Right kidney (tissue), 9 donors: ENCODE data around the gene ANKRD1.
A peak's percentile ranks its signal among the peaks of the same experiment; 100 is the strongest.
"Not testable (repeated sequence)": the region's sequence is repeated elsewhere in the genome, so short reads cannot be mapped to it uniquely, and the experiment has no call there.

Experiments
- DNase-seq: peaks from one replicate; pipeline ENCODE4 v3.0.0-alpha.2; 2016
- long read RNA-seq, 8 donors: transcript quantifications; one replicate each; lab custom pipeline, GENCODE V29; 2026

Gene ANKRD1
- long read RNA-seq, donor 1: 0 reads
- long read RNA-seq, donor 2: 0 reads
- long read RNA-seq, donor 3: 0 reads
- long read RNA-seq, donor 4: 0 reads
- long read RNA-seq, donor 5: 0 reads
- long read RNA-seq, donor 6: 0 reads
- long read RNA-seq, donor 7: 0 reads
- long read RNA-seq, donor 8: 0 reads

DNA sequence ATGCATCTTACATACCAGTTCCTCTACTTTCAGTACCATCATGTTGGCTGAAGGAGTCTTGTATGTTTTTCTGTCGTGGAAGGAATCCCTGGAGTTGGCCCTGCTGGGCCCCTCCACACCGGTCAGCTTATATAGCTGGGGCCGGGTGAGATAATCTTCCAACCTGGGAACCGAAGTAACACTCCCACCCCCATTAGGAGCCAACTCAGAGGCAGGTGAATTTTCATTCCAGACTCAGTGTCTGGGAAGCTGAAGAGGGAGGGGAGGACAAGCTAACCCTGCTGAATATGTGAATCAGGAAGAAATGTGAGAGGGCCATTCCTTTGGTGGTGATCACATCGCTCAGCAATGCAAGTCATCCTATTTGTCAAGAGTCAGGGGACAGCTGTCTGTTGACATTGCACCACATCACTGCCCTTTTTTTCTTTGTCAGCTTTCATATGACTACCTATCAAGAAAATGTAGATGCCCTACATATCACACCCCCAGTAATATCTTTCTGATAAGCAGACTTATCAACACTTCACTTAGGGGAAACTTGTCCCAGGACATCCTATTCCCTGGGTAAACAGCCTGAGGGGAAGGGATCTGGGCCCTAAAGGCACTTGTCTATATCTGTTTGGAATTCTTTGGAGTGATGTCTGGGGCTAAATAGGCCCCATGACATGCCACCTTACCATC, at the start of gene ANKRD1:
Gene ANKRD1 (minus strand): TSS at position 102 of the 681 bp plus-strand sequence. CDS start 60 bp downstream, at position 42.
- peak; percentile 8 for DNase-seq

DNA sequence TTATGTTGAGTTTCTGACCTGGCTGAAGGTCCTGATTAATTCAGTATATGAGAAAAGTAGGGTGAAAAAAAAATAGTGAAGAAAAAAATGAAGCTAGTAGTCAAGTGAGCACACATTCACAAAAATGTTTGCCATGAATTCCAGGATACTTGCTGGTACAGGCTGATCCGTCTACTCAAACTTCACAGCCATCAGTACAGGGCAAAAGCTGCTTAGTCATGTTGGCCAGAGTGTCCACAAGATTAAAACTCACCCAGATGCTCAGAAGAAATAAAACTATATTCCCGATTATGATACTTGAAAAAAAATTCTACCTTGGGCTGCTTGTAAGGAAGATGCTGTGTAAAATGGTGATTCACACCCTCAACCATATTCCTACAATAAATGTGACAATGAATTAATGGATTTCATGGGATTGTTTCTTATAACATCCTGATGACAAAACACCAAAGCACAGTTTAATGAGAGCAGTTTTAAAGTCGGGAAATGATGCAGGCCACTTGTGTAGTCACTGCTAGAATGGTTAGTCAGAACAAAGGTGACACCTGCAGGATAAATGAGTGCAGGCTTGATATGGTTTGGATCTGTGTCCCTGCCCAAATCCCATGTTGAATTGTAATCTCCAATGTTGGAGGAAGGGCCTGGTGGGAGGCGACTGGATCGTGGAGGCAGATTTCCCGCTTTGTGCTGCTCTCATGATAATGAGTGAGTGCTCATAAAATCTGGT, 49.2 kb upstream of the ANKRD1 start:
- DNase-seq: no peak

DNA sequence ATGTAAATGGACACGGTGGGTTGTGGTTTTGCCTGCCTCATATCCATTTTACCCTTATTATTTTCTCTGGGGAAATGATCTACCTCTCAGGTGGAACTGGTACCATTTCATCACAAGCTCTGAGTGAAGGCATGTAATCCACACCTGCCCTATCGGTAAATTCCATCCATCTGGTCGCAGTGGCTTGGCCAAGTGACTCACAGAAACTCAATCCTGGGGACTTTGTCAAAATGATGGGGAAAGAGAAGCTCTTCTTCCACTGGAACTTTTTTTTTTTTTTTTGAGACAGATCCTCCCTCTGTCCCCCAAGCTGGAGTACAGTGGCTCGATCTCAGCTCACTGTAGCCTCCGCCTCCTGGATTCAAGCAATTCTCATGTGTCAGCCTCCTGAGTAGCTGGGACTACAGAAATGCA, 48.2 kb upstream of the ANKRD1 start:
- no peak for DNase-seq

DNA sequence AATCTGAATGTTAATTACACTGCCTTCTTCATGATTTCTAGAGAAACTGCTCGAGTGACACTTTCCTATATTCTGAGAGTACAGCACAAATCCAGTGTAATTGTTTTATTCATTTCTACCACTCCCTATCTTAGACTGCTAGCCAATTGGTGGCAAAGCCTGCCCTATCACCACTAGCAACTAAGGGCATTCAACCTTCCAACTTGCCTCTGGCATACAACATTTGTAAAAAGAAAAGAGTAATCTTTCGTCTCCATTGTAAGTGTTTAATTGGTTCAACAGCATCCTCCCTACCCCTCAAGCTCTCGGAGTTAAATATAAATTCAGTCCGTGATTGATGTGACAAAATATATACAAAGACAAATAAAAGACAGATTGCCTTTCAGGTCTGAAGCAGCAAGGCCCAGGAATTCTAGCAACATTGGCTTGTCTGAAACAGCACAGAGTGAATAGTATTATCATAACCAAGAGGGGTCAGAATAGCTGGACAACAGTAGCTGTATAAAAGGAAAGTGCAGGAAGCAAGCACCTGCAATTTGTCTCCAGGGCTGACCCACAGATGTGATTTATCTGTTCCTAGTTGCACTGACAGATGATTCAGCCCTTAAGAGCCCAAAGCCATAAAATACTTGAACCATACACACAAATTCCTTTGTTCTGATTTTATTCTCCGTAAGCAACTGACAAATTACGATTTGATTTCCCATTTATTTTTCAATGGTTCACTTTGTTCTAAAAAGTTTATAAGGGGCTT, 47.6 kb upstream of the ANKRD1 start:
- DNase-seq: no peak

DNA sequence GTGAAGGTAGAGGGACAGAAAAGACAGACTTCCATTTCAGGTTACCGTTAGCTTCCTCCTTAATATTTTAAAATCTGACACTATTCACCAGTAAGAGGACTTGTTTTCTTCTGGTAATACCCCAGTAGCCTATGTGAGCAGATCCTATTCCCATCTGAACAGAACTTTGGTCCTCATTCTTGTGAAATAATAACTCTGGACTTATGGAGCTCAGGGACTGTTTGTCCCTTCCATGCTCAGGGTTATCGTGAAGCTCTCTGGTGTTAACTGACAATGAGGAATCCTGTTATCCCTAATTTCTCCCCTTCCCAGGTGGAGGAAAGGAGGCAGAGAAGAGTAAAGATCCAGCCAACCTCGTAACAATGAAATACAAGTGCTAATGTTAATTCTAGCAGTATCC, 47.0 kb upstream of the ANKRD1 start:
- no peak for DNase-seq

DNA sequence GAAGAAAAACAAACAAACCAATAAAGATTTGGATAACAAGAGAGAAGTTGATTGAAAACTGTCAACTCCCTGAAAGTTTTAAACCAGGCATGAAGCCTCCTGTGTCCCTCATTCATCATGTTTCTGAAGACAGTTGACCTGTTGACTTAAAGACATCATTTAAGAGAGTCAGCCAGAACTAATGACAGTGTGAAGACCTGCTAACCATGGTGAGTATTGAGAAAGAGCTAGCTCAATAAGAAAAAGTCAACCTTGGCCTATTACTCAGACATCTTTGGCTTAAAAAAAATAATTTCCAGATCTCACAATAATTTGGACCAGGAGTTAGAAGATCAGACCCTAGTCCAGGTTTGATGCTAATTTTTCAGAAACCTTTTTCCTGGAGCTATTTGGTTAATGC, 45.3 kb upstream of the ANKRD1 start:
- DNase-seq: no peak

DNA sequence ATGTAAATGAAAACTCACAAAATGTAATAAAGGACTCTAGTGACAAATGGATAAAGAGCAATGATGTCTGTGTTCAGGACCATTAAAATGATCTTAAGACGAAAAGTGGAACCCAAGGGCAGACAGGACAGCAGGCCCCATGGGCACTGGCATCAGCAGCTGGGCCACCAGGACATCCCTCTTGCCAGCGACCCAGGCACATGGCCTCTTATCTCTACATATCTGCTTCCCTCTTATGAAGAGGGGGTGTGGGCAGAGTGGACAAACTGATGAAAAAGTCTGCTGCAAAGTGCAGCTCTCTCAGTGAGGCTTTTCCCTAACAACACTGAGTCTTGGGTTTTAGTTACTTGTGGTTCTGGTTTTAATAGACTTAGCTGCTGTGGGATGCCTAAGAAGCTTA, 44.8 kb upstream of the ANKRD1 start:
- no peak for DNase-seq

DNA sequence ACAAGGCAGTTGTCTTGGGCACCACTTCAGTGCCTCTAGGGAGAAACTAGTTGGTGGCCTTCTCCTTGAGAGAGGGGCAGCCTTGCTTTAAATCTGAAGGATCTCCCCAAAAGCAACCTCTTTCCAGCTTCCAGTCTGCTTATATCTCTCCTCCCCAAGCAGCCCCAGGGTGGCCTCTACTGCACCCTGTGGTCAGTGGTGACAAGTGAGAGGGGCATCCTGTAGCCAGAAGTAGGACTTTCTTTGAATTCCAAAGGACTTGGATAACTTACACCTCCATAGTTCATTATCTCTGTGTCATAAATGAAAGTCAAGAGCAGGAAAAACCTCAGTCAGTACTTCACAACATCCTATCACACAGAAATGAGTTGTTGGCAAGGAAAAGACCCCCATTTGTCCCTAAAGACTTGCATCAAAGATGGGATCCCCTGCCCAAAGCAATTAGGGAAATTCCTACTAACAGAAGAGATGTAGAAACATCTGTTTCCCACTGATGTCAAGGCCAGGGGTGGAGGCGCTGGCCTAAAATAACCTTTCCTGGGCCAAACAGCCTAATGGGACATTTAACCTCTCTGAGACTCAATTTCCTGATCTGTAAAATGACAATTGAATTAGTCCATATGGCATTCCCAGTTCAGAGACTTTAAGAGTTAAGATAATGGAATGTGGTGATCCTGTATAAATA, 44.0 kb upstream of the ANKRD1 start:
- DNase-seq: no peak

DNA sequence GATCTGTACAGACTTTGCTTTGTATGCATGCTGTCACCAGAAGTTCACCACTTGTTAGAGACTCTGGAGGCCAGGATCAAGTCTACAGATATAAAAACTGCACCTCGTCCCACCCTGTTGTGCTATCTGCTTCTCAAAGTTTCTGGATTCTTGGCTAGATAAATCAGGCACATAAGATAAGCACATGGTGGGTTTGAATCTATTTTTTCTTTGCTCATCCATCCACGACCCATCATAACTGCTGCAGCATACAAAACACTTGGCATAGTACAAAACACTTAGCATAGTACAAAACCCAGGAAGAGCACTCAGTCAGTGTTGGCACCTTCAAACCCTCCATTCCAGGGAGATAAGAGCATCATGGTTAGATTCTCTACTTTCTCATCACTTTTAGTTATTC, 42.4 kb upstream of the ANKRD1 start:
- no peak for DNase-seq

DNA sequence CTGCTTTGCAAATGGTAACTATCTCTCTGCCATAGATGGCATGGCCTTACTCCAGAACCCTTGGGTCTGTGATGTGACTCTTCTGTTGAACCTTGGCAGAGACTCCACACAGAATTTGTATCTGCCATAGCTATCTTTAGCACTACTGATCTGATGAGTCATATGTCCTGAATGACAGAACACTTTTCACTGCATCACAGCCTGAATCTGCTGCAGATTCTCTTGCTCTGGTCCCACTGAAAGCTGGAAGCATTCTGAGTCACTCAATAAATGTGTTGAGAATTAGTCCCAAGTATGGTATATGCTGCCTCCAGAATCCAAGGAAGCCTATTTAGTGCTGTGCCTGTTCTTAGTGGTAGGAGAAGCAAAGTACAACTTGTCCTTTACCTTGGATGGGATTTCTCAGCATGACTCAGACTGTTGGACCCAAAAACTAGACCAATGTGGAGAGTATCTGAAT, 39.5 kb upstream of the ANKRD1 start:
- DNase-seq: no peak

DNA sequence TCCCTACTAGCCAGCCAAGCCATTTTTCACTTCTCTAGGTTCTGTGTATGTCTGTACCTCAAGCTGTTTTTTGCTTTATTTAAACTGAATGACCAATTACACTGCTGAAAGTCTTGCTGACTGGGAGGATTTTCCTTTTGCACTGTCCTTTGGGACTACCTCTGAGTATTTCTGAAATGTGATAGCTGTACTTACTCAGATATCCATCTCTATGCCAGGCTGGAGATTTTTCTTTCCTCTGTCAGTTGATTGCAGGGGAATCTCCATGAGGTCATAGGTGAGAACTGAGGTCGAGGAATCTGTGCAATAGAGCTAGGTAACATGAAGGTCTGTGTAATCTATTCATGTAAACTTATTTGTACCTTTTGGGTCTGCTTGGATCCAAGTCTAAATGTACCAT, 38.9 kb upstream of the ANKRD1 start:
- no peak for DNase-seq

DNA sequence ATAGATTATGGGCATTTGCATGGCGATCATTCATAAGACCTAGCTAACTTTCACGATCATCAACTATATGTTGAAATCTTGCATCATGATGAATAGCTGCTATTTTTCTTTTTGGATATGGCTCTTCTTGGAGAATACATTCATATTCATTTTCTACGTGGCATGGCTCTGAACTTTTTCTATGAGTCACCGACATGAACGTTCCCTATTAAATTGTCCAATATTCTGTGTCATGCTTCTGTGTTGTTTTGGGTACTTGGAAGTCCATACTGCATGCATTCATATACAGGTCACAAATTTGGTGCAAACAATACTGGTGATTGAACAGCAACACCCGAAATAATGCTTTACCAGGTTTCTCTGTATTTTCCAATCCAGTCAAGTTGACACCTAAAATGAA, 37.9 kb upstream of the ANKRD1 start:
- no peak for DNase-seq

DNA sequence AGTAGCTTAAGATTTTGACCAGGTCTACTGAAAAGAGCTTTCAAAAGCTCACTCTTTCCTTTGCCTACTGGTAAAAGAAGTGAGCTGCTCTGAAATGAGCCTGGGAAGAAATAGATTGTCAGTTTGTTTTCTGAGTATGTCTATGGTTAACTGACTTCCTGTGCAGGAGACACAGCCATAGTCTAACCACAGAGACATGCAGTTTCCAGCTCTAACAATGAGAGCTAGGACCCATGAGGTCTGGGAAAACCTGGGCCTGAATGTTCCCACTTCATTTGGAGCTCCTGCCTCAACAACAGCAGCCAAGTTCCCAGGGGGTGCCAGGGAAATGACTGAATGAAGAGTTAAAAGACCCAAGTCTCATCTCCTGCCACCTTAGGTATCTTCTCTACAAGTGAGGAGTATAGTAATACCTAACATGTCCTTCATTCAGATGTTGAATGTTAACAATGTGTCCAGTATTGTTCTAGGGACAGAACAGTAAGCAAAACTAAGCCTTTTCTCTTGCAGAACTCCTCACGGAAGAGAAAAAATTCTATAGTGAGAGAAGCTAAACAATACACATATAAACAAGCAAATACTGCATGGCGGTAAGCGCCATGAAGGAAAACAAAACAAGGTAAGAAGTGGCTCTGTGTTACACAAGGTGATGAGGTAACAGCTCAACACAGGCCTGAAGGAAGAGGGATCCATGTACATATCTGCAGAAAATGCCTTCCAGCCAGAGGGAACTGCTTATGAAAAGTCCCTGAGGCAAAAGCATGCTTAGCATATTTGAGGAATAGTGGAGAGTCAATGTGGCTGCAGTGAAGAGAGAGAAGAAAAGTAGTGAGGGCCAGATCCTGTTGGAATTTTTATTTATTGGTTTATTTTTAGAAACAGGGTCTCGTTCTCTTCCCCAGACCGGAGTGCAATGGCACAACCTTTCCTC, 26.4 kb upstream of the ANKRD1 start:
- no peak for DNase-seq

DNA sequence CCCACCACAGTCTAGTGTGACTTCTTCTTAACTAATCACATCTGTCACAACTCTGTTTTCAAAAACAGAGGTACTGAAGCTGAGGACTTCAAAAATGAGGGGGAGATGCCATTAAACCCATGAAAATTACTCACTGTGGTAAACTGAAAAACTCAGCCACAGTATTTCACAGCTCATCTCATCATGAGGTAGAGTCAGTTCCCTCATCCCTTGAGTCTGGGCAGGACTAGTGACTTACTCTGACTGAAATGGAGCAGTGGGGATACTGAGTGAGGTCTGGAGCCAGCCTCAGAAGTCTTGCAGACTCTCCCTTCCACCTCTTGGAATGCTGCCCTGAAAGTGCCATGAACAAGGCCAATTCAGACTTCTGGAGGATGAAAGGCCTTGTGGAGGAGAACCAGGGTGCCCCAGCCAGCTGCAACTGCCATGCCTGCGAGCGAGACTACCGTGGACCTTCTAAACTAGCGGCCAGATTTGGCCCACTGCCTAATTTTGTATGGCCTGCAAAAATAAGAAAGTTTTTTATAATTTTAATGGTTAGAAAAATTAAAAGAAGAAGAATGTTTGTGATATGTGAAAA, 24.7 kb upstream of the ANKRD1 start:
- no peak for DNase-seq

DNA sequence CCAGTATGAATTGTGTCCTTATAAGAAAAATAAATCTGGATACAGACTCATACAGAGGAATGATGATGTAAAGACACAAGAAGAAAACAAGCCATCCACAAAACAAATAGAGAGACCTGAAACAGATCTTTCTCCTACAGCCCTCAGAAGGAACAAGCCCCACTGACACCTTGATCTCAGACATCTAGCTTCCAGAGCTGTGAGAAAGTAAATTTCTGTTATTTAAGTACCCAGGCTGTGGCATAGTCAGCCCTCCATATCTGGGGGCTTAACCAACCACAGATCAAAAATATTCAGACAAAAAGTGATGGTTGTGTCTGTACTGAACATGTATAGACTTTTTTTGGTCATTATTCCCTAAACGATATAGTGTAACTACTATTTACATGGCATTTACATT, 23.9 kb upstream of the ANKRD1 start:
- no peak for DNase-seq

DNA sequence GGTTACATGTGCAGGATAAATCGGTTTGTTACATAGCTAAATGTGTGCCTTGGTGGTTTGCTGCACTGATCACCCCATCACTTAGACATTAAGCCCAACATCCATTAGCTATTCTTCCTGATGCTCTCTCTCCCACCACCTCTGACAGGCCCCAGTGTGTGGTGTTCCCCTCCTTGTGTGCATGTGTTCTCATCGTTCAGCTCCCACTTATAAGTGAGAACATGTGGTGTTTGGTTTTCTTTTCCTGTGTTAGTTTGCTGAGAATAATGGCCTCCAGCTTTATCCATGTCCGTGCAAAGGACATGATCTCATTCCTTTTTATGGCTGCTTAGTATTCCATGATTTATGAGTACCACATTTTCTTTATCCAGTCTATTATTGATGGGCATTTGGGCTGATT, 22.1 kb upstream of the ANKRD1 start:
- DNase-seq: not testable (repeated sequence)

DNA sequence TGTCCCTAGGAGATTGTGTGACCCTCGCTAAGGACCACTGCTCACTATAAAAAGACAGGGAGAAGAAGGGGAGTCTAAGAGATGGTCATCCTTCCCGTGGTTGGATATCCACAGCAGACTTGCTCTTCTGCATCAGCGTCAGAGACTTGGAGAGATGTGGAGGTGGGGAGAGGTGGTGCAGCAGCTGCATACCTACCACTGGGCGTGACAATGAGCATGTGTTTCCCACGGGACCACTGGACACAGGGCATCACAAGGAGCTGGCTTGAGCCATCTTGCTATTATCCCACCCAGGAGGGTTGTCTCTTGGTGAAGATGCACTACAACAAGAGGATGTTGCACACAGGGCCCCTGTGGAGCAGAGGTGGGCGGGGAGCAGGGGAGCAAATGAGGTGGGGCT, 18.8 kb upstream of the ANKRD1 start:
- no peak for DNase-seq

DNA sequence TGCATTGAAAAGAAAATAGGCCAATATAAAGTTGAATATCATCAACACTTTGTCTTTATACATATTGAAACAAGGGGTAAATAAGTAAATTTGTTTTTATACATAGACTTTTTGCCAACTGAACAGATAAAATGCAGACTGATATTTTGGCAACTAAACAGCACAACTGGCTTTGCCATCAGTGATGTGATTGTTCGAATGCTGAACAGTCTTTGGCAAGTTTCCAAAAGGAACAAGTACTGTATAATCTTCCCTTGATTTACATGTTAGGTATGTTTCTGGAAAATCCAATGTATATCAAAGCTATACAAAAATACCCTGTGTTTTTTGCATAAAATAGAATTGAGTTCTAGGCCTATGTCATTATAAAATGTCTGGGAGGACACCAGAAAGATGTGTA, 18.2 kb upstream of the ANKRD1 start:
- DNase-seq: no peak

DNA sequence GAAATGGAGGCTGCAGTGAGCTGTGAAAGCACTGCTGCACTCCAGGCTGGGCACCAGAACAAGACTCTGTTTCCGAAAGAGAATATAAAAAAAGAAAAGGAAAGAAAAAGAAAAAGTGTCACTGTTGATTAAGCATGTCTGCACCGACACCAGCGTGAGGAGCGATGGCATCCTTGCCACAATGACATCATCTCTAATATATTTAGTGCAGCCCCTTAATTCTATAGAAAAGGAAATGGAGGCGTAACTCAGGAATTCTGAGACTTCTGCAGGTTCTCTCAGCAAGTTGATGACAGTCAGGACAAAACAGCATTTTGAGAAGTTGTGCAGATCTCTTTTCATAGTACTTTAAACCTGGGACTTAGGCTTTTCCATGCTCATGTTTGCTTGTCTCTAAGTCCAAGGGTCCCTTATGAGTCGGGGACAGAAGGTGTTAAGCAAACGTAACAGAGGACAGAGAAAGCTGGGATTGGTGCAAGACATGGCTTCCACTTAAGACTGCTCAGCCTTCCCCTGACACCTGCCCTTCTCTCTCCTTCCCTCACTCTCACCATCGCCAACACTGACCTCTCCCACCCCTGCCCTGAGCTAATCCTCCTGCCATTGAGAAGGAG, 16.9 kb upstream of the ANKRD1 start:
- no peak for DNase-seq

DNA sequence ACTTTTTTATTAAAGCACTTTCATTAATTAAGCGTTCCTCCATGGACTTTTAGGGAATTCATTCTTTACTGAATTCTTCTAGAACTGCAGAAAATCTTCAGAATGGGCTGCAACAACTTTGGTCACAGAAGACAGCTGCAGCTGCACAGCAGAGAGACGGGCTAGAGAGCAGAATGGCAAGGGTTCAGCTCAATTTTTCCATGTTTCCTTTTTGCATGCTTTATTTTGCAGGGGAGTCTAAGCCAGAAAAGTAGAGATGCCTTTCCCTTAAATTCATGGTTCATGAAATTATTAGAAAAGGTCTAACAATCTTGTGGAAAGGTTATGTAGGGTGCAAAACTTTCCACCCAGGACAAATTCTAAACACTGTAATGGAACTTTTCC, 15.4 kb upstream of the ANKRD1 start:
- no peak for DNase-seq
